ENCODE data around the gene ZNF536. TPM values are rescaled to one million over a fixed set of nuclear protein-coding genes. Genes with fewer than 3 reads are reported as not detected.

The ZNF536 gene
- total and polyA plus RNA-seq, 2 donors from 2014 or later: 0.19 to 0.25 TPM

- DNase-seq (no peak), FAIRE-seq (no peak)
- Histone ChIP-seq H3K27ac (ENCODE audit: low read depth in 2 of 2, low read length in 2 of 2) (no peak overlapping the region), H3K27me3 (ENCODE audit: control insufficient read depth, insufficient read depth, low read length) (no peaks in the 10 kb centered on the region), H3K4me3 (ENCODE audit: low read length in 3 of 3) (no peak overlapping the region), H3K9me3 (ENCODE audit: control insufficient read depth in 2 of 3, insufficient read depth in 1 of 3, low read length in 3 of 3) (no peaks in the 10 kb centered on the region), H3K9ac (ENCODE audit: low read length in 3 of 3) (no peak overlapping the region), H3K4me1 (ENCODE audit: control insufficient read depth in 2 of 3, insufficient read depth in 2 of 3, low read depth in 1 of 3, low read length in 3 of 3) (no peaks in the 10 kb centered on the region), H3K36me3 (ENCODE audit: control insufficient read depth in 2 of 3, insufficient read depth in 3 of 3, low read length in 3 of 3) (no peaks in the 10 kb centered on the region)
- no peak for TF ChIP-seq CTCF (IDR thresholded peaks at IDR 0.05; ENCODE audit: borderline replicate concordance, extremely low read depth, insufficient read depth)
- intact Hi-C loops (cut with DNase I): no loop called here
Observed at GRCh38 chr19:30557927-30558557, 185.9 kb downstream of the ZNF536 start.

- intact Hi-C loops (cut with DNase I): no loop called here
- DNase-seq (no peak), FAIRE-seq (no peak)
- H3K9ac ChIP-seq (ENCODE audit: low read length in 3 of 3): no peak overlapping the region
- no peaks in the 10 kb centered on the region for H3K27me3 ChIP-seq (ENCODE audit: control insufficient read depth, insufficient read depth, low read length)
- no peak overlapping the region for H3K4me3 ChIP-seq (ENCODE audit: low read length in 3 of 3)
- H3K27ac ChIP-seq (ENCODE audit: low read depth in 2 of 2, low read length in 2 of 2): no peak overlapping the region
- TF ChIP-seq CTCF (IDR thresholded peaks at IDR 0.05; ENCODE audit: borderline replicate concordance, extremely low read depth, insufficient read depth): no peak
- H3K9me3 ChIP-seq (ENCODE audit: control insufficient read depth in 2 of 3, insufficient read depth in 1 of 3, low read length in 3 of 3): no peaks in the 10 kb centered on the region
- H3K4me1 ChIP-seq (ENCODE audit: control insufficient read depth in 2 of 3, insufficient read depth in 2 of 3, low read depth in 1 of 3, low read length in 3 of 3): no peaks in the 10 kb centered on the region
- no peaks in the 10 kb centered on the region for H3K36me3 ChIP-seq (ENCODE audit: control insufficient read depth in 2 of 3, insufficient read depth in 3 of 3, low read length in 3 of 3)
Observed at GRCh38 chr19:30558793-30559192, 186.6 kb downstream of the ZNF536 start.

- no peak for TF ChIP-seq CTCF (IDR thresholded peaks at IDR 0.05; ENCODE audit: borderline replicate concordance, extremely low read depth, insufficient read depth)
- H3K9ac ChIP-seq (ENCODE audit: low read length in 3 of 3): no peak overlapping the region
- H3K27ac ChIP-seq (ENCODE audit: low read depth in 2 of 2, low read length in 2 of 2): no peak overlapping the region
- DNase-seq (no peak), FAIRE-seq (no peak)
- H3K36me3 ChIP-seq (ENCODE audit: control insufficient read depth in 2 of 3, insufficient read depth in 3 of 3, low read length in 3 of 3): no peaks in the 10 kb centered on the region
- H3K4me1 ChIP-seq (ENCODE audit: control insufficient read depth in 2 of 3, insufficient read depth in 2 of 3, low read depth in 1 of 3, low read length in 3 of 3): no peaks in the 10 kb centered on the region
- H3K27me3 ChIP-seq (ENCODE audit: control insufficient read depth, insufficient read depth, low read length): no peaks in the 10 kb centered on the region
- no peak overlapping the region for H3K4me3 ChIP-seq (ENCODE audit: low read length in 3 of 3)
- intact Hi-C loops (cut with DNase I): no loop called here
- H3K9me3 ChIP-seq (ENCODE audit: control insufficient read depth in 2 of 3, insufficient read depth in 1 of 3, low read length in 3 of 3): no peaks in the 10 kb centered on the region
Observed at GRCh38 chr19:30559446-30559845, 187.3 kb downstream of the ZNF536 start.

- H3K9ac ChIP-seq (ENCODE audit: low read length in 3 of 3): no peak overlapping the region
- TF ChIP-seq CTCF (IDR thresholded peaks at IDR 0.05; ENCODE audit: borderline replicate concordance, extremely low read depth, insufficient read depth): no peak
- H3K36me3 ChIP-seq (ENCODE audit: control insufficient read depth in 2 of 3, insufficient read depth in 3 of 3, low read length in 3 of 3): no peaks in the 10 kb centered on the region
- intact Hi-C loops (cut with DNase I): no loop called here
- H3K4me3 ChIP-seq (ENCODE audit: low read length in 3 of 3): no peak overlapping the region
- H3K27me3 ChIP-seq (ENCODE audit: control insufficient read depth, insufficient read depth, low read length): no peaks in the 10 kb centered on the region
- no peak overlapping the region for H3K27ac ChIP-seq (ENCODE audit: low read depth in 2 of 2, low read length in 2 of 2)
- H3K4me1 ChIP-seq (ENCODE audit: control insufficient read depth in 2 of 3, insufficient read depth in 2 of 3, low read depth in 1 of 3, low read length in 3 of 3): no peaks in the 10 kb centered on the region
- FAIRE-seq (no peak), DNase-seq (no peak)
- no peaks in the 10 kb centered on the region for H3K9me3 ChIP-seq (ENCODE audit: control insufficient read depth in 2 of 3, insufficient read depth in 1 of 3, low read length in 3 of 3)
Observed at GRCh38 chr19:30562981-30563380, 190.8 kb downstream of the ZNF536 start.
